Activated T-helper 1 cell treated with anti-CD3 and anti-CD28 coated beads, Interleukin-2, amount 50 U/mL, for 16 hours (primary cell): ENCODE data around the gene ZNF581.

Experiments
- DNase-seq, 2 donors: peaks; one replicate each; pipeline ENCODE4 v3.0.0-alpha.2; 2020; ENCODE audit warnings: low read depth in 1 of 2, low spot score in 1 of 2

Gene ZNF581

DNA sequence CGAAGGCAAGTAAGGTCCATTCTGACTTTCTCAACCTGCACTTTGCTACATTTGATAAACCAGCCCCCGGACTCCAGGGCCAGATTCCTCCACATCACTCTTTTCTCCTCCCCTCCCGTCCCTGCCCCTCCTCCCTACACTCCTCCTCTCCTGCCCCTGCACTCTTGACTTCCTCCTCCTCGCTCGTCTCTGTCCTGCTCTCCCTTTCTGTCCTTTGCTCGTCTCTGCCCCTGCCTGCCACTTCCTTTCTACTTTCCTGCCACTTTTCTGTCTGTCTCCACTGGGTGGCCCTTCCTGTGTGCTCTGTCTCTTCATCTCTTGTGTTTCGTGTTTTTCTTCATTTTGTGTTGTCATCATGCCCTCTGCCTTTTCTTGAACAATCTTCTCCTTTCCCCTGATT lies 18.4 kb downstream of the ZNF581 start:
- DNase-seq, result no peak

DNA sequence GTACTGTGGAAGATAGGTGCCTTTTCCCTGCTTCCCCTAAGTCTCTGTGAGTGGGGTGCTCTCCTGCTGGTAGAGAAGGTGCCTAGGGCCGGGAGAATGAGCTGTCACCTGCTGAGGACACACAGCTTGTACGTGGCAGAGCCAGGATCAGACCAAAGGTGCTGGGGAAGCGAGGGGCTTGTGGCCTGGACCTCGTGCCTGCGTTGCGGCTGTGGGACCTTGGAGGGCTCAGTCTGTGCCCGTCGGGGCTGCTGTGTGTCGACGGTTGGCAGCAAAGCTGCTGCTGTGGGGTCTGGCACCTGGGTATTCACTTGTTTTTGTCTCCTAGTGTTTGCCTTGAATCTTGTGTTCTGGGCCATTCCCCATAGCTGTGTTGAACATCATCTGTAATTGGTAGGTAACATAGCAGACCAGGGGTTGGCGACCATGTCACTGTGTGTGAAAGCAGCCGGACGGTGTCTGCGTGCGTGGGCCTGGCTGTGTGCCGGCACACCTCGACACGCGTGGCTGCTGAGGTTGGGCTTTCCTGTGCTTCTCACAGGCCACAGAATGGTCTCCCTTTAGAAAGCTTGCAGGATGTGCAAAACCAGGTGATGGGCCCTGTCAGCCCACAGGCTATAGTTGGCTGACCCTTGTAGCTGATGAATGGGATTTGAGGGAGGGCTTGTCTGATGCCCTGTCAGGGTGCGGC lies 20.5 kb downstream of the ZNF581 start:
- DNase-seq, result no peak

DNA sequence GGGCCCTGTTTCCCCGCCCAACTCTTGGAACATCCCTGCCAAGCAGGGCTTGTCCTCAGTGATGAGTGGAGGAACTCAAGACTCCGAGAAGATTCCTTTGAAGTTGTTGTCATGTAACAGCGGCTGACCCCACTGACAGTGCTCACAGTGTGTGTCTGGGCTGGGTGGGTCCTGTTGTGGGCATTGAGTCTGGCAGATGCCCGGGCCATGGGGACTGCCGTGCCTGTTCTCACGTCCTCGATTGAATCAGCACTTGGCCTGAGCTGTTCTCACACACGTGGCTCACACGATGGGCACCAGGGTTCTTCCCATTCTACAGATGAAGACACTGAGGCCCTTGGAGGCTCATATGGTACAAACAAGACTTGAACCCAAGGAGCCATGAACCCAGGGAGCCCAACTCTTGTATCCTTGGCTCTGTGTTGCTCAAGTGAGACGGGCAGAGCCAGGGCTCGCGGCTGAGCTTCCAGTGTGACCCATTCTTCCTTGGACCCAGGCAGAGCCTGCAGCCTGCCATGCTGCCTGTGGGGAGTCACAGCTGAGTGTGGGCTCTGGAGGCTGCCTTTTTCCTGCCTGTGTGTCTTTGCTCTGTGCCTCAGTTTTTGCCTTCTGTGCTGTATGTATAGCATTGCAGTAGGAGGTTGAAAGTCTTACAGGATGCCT lies 23.0 kb downstream of the ZNF581 start:
- no peak for DNase-seq

DNA sequence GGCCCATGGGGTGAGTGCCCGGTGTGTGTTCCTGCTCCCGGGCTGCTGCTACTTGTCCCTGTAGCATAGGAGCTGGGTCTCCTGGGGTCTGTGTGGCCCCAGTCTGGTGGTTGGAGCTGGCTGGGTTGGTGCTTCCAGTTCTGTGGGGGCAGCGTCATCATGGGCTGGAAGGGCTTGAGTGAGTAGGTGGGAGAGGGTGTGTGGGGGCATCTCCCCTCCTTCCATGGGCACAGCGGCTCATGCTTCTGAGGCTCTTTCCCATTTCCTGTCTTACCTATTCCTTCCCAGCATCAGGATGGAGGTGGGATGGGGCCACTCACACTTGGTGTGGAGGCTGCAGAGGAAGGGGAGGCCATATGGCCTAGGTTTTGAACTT lies 23.5 kb downstream of the ZNF581 start:
- DNase-seq, result no peak

DNA sequence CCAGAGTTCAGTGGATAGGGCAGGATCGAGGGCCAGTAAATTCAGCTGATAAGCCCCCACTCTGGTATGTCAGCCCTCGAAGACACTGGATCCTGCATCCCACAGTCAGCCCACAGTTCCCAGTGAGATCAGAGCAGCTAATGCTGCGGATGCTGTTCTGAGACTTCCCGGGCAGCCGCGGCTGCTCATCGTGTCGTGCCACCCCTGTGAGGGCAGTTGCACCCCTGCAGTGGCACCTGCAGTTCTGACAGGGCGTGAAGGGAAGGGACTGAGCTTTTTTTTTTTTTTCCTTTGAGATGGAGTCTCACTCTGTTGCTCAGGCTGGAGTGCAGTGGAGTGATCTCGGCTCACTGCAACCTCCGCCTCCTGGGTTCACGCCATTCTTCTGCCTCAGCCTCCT lies 24.1 kb downstream of the ZNF581 start:
- DNase-seq, result no peak

DNA sequence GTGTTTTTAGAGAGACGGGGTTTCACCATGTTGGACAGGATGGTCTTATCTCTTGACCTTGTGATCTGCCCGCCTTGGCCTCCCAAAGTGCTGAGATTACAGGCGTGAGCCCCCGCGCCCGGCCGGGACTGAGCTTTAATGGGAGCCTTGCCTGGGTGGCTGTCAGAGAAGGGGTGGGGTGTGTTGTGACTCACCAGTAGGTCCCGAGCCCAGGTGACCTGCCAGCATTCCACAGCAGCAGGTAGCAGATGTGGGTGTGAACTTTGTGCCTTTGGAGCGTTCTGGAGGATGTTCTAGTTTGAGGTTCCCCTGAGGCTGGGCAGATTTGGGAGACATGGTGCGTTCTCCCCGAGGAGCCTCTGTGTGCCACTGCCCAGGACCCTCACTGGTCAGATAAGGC lies 24.5 kb downstream of the ZNF581 start:
- no peak for DNase-seq

DNA sequence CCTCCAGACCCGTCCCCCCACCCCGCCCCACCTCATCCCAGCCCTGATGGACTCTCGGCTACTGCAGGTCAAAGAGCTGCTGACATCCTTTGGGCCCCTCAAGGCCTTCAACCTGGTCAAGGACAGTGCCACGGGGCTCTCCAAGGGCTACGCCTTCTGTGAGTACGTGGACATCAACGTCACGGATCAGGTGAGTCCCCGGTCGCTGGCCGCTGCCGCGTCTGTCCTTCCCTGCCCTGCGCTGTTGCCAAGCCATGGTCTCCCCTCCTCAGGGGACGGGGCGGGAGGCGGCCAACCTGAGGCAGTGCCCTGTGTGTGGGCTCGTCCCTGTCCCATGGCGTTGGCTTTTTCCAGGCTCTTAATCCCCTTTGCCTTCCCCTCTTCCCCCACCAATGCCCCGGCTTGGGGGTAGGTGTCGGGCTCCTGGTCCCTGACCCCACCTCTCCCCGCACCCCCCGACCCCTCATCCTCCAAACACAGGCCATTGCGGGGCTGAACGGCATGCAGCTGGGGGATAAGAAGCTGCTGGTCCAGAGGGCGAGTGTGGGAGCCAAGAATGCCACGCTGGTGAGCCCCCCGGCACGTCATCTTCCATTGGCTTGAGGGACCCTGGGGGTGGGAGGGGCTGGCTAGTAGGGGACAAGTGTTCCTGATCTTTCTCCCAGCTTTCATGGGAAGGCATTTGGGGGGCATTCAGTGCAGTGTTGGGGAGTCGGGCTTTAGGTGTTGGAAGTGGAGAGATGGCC lies 25.3 kb downstream of the ZNF581 start:
- no peak for DNase-seq

DNA sequence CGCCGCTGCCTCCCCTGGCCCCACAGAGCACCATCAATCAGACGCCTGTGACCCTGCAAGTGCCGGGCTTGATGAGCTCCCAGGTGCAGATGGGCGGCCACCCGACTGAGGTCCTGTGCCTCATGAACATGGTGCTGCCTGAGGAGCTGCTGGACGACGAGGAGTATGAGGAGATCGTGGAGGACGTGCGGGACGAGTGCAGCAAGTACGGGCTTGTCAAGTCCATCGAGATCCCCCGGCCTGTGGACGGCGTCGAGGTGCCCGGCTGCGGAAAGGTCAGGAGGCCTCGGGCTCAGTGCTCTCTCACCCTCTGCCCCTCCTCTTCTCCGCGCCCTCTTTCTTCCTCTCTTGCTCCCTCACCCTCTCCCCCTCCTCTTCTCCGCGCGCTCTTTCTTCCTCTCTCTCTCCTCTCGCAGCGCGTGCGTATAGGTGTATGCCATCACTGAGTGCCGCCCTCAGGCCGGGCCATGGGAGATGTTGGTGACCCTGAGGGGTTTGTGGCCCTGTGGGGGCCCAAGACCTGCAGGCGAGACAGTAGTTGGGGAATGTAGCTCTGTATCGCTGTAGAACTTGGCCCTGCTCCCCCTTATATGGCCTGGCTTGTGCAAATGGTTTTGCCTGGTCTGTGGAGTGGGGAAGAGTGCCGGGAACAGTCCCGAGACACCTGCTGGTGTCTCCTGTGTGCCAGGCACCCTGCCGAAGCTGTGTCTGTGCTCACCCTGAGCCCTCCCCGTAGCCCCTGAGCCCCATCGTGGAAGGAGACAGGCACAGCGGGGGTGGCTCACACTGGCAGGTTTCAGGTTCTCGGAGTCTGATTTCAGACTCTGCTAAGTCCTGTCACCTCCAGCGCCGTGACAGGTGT lies 26.2 kb downstream of the ZNF581 start:
- DNase-seq, result no peak

DNA sequence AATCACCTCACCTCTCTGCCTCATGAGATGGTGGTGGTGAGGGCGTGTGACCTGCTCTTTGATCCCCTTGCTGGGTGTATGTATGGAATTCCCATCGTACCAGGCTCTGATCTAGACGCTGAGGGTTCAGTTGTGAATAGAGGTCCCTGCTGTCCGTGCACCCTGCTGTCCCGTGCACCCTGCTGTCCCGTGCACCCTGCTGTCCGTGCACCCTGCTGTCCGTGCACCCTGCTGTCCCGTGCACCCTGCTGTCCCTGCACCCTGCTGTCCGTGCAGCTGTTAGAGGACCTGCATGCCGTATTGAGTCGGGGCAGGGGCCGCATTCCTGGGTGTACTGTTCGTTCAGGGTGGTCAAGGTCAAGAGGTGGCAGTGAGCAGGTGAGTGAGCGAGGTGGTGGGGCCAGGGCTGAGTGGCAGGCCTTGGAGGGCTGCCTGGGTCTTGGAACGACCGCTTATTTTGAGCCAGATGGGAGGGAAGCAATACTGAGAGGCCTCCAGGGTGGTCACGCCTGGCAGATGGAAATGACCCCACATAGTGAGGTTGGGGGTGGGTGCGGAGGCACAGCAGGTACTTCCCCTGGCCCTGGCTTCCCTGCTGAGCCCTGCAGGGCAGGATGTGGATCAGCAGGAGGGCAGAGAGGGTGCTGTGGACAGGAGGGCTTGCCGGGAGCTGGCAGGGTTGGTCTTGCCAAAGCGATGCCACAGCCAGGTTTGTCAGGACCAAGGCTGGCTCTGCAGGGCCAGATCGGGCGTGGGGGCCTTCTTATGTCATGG lies 27.0 kb downstream of the ZNF581 start:
- DNase-seq, result no peak

DNA sequence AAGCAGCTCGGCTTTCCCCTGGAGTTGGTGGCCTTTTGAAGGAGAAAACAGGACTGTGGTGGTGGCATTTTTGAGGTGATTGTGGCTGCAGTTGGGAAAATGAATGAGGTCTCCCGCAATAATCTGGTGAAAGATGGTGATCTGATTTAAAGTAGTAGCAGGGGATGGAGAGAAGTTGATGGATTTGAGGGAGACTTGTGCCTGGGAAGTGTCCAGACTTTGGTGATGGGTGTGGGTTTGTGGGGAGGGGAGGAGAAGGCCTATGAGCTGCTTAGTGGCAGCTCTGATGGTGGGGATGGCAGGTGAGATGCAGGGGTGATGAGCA lies 27.6 kb downstream of the ZNF581 start:
- no peak for DNase-seq

DNA sequence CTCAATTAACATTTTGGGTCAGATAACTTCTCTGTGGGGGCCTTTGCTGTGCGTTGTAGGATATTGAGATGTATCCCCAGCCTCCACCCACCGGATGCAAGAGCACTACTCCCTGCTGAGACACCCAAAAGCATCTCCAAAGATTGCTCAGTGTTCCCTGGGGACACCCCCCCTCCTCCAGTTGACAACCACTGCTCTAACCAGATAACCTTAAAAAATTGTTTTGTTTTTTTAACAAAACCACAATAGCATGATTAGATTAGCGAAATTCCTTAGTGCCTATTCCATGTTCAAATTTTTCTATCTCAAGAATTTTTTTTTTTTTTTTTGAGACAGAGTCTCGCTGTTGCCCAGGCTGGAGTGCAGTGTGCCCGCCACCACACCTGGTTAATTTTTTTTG lies 29.0 kb downstream of the ZNF581 start:
- no peak for DNase-seq

DNA sequence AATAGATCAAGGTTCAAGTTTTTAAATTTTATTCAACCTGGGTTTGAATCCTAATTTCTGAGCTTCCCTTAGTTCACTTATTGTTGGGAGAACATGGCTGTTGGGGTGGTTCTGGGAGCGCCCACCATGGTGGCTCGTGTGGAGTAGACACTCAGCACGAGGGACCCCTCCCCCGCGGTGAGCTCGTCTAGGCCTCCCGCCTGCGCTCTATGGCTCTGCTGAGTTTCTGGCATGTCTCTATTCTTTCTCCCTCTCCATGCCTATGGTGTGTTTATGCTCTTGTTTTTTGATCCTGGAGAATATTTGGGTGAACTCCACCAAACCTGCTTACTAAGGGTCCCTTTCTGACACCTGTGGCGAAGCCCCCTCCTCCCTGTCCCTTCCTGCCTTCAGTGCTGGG lies 30.0 kb downstream of the ZNF581 start:
- DNase-seq, result no peak

DNA sequence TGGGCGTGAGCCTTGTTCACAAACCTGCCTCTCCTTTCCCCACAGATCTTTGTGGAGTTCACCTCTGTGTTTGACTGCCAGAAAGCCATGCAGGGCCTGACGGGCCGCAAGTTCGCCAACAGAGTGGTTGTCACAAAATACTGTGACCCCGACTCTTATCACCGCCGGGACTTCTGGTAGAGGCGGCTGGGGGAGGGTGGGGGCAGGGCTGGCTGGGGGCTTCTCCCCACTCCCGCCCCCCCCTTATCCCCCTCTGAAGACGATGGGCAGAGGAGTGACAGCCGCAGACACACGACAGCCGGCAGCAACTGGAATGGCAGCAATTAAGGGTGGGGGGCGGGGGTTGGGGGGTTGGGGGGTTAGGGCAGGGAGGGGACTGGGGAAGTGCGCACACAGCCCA lies 30.4 kb downstream of the ZNF581 start:
- DNase-seq, result no peak

DNA sequence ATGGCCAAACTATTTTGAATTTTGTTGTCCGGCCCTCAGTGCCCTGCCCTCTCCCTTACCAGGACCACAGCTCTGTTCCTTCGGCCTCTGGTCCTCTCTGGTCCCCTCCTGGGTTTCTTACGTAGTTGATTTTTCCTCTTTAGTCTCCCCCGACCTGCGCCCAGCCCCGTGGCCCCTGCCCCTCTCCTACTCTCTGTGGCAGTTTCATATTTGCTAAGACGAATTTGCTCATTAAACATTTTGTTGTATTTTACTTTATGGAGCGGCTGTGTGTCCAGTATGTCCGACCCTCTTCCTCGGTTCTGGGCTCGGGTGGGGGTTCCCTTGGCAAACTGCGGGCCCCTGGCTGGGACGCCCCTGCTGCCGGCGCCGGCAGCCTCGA lies 31.0 kb downstream of the ZNF581 start:
- no peak for DNase-seq

DNA sequence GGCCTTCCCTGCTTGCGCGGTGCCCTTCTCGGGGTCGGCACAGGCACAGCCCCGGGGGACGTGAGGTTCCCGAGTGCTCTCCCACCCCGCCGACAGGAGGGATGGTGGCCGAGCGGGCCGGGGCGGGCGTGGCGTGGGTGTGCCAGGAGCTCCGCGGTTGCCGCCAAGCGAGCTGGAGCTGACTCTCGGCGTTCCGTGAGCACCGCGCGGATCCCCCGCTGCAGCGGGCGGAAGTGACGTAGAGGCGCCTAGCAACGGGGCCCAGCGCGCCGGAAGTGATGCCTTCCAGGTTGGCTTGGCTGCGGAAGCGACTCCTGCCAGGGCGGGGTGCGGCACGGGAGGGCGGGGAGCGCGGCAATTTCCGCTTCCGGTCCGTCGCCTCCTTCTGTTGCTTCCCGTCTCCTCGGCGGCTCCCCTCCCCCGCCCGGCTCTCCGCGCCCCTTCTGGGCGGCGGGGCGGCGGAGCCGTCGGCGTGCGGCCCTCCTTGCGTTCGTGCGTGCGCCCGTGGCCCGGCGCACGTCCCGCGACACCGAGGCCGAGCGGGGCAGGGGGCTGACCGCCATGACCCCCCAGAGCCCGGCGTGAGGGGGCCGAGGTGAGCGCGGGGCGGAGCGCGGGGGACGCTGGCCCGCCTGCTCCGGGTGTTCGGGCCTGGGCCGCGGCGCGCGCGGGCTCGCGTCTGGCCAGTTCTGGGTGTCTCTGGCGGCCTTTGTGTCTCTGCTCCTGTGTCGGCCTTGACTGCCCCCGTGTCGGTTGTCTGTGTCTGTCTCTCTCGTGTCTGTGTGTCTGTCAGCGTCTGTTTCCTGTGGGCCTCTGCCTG lies 31.6 kb downstream of the ZNF581 start, which contains the start of gene EPN1:
EPN1 (plus strand) TSS at position 386 of the 820 bp plus-strand sequence. CDS start 3,402 bp downstream, outside the sequence.
- peak; percentile 96 to 98 for DNase-seq

DNA sequence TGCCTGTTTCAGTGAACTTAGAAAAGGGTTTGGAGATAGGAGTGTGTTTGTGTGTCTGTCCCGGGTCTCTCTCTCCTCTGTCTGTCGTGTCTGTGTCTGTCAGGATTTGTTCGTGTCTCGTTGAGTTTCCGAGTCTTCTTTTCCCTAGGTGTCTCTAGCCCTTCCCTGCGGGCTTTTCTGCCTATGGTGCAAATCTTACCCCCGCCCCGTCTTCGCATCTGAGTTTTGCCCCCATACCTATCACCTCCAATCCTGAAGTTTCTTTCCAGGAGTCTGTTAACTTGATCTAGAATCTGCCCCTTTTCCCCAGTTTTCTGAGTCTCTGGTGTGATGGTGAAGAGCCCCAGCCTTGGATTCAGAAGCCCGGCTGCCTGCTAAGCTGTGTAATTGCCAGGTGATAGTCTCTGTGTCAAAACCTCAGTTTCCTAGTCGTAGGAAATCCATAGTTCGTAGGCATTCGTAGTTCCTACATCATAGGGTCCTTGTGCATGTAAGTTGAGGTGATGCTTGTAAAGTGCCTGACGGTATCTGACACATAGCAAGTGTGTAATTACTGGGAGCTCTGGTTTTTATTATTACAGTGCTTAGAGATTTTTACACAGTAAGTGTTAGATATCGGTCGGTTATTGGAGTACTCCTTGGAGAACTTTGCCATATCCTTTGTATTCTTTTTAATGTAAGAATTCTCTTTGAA lies 32.4 kb downstream of the ZNF581 start:
- no peak for DNase-seq

DNA sequence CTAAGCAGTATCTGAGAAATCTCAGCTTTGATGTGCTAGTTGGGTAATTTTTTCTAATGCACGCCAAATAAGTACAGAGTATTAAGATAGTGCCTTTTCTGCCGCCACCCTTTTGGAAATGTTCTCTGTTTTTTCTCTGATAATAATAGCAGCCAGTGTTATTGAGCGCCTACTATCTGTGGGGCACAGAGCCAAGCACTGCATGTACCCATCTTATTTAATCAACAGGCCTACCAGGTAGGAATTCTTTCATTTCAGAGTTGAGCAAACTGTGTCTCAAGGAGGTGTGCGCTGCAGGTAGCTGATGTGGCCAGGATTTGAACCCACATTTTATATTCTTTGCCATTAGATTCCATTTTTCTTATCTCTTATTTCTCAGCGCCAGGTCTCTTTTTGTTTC lies 32.9 kb downstream of the ZNF581 start:
- DNase-seq, result no peak

DNA sequence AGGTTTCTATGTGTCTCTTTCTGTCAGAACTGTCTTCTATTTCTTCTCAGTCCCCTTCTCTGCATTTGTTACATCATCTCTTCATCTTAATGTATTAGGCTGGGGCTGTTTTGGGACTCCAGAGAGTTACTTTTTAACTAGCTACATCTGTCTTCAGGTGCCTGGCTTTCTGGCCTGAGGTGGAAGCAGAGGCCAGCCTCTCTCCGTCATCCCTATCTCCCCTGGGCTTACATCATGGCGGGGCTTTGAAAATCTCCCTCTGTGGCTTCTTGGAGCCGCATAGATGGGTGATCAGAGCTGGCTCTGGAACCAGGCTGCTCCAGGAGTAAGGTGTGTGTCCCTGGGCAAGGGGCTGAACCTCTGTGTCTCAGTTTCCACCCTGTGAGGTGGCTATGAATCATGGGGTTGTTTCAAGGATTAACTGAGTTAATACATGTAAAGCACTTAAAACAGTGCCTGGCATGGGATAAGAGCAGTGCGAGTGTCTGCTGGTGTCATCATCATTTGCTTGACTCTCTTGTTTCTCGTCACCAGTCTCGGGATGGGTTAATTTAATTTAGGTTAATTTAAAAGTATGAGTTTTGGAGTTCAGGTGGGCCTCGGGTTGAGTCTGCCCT lies 33.5 kb downstream of the ZNF581 start:
- no peak for DNase-seq

DNA sequence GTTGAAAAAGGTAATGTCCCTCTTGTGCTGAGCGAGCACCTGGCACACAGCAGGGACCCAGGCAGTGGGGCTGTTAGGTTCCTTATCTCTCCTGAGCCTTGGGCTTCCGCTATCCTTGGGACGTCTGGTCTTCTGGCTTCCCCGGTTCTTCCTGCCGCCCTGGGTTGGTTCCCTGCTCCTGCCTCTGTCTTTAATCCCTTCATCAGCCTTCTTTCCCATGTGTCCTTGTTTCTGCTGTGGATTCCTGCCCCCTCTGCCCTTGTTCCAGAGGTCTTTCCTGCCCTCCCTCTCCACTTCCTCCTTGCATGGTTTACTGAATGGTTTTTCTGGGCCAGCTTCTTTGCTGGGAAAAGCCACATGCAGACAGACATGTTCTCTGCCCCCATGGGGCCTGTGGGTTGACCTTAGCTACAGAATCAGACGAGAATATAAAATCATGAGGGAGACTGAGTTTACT lies 34.2 kb downstream of the ZNF581 start:
- DNase-seq, result no peak
